ENCODE results near the gene ARHGAP25. TPM values are rescaled to one million over a fixed set of nuclear protein-coding genes. Genes with fewer than 3 reads are reported as not detected.

The ARHGAP25 gene
- total RNA-seq, 6 experiments from 2014 or later = not detected

- no peak for TF ChIP-seq CTCF (IDR thresholded peaks at IDR 0.05)
- Mint-ChIP-seq H3K4me1 (ENCODE audit: low read depth) (peaks cover 5% of the 10 kb centered on the region; the same call in 1 of the 2 replicates), H3K4me3 (no peak overlapping the region), H3K27me3 (ENCODE audit: insufficient read depth) (peaks cover 27% of the 10 kb centered on the region), H3K9me3 (no peaks in the 10 kb centered on the region), H3K27ac (no peak overlapping the region), H3K36me3 (ENCODE audit: low read depth) (no peaks in the 10 kb centered on the region)
- no peak for DNase-seq
Observed at GRCh38 chr2:68779595-68779994, 45.0 kb downstream of the ARHGAP25 start.

DNA sequence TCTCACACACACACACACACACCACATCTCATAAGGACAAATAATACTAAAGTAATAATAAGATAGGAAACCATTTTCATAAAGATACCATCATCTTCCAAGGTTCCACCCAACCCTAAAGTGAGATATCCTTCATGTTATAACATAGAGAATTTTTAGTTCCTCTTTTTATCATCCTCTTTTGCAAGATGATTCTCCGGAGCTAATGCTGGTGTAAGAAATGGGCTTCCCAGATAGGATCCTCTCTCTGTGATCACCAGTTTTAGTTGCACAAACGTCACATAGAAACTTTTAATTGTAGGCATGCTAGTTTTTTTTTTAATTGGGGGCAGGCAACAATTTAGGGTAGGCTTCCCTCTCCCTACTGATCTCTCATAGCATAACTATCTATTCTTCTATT, 49.6 kb downstream of the ARHGAP25 start:
- DNase-seq = no peak
- TF ChIP-seq CTCF (IDR thresholded peaks at IDR 0.05) = no peak
- Mint-ChIP-seq H3K27ac (no peak overlapping the region), H3K9me3 (no peaks in the 10 kb centered on the region), H3K36me3 (ENCODE audit: low read depth) (no peaks in the 10 kb centered on the region), H3K4me3 (no peak overlapping the region), H3K4me1 (ENCODE audit: low read depth) (no peaks in the 10 kb centered on the region), H3K27me3 (ENCODE audit: insufficient read depth) (peaks cover 16% of the 10 kb centered on the region)

DNA sequence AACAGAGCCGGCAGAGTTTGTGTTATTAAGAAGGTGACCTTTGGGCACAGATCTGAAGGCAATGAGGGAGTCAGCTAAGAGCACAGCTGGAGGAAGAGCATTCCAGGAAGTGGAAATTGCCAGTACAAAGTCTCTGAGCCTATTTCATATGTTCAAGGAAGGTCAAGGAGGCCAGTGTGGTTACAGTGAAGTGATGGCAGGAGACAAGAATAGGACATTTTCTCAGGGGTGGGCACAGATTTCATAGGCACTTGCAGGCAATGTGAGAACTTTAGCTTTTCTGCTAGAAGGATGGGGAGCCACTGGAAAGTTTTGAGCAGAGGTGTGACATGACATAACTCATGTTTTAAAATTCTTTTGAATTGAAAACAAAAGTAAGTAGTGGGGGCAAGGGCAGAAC, 50.3 kb downstream of the ARHGAP25 start:
- Mint-ChIP-seq H3K27ac (no peak overlapping the region), H3K4me1 (ENCODE audit: low read depth) (no peaks in the 10 kb centered on the region)

GRCh38 chr2:68787356-68787755, 52.7 kb downstream of the ARHGAP25 start:
- Mint-ChIP-seq H3K4me1 (ENCODE audit: low read depth) (no peaks in the 10 kb centered on the region), H3K4me3 (no peak overlapping the region), H3K27ac (no peak overlapping the region), H3K36me3 (ENCODE audit: low read depth) (no peaks in the 10 kb centered on the region), H3K27me3 (ENCODE audit: insufficient read depth) (peaks cover 24% of the 10 kb centered on the region), H3K9me3 (no peaks in the 10 kb centered on the region)
- no peak for TF ChIP-seq CTCF (IDR thresholded peaks at IDR 0.05)
- DNase-seq = no peak

More for the DNA sequence above, 50.3 kb downstream of the ARHGAP25 start:
- no peak for TF ChIP-seq CTCF (IDR thresholded peaks at IDR 0.05)
- no peak for DNase-seq
- Mint-ChIP-seq H3K9me3 (no peaks in the 10 kb centered on the region), H3K27me3 (ENCODE audit: insufficient read depth) (peaks cover 14% of the 10 kb centered on the region), H3K36me3 (ENCODE audit: low read depth) (no peaks in the 10 kb centered on the region), H3K4me3 (no peak overlapping the region)

GRCh38 chr2:68789603-68790002, 55.0 kb downstream of the ARHGAP25 start:
- Mint-ChIP-seq H3K9me3 (no peaks in the 10 kb centered on the region), H3K4me1 (ENCODE audit: low read depth) (no peaks in the 10 kb centered on the region), H3K27me3 (ENCODE audit: insufficient read depth) (peaks cover 25% of the 10 kb centered on the region), H3K36me3 (ENCODE audit: low read depth) (no peaks in the 10 kb centered on the region), H3K27ac (no peak overlapping the region), H3K4me3 (no peak overlapping the region)
- TF ChIP-seq CTCF (IDR thresholded peaks at IDR 0.05) = no peak
- DNase-seq = no peak

- Mint-ChIP-seq H3K36me3 (ENCODE audit: low read depth) (no peaks in the 10 kb centered on the region), H3K27me3 (ENCODE audit: insufficient read depth) (peaks cover 33% of the 10 kb centered on the region), H3K4me3 (no peak overlapping the region), H3K4me1 (ENCODE audit: low read depth) (no peaks in the 10 kb centered on the region), H3K27ac (no peak overlapping the region), H3K9me3 (no peaks in the 10 kb centered on the region)
- no peak for TF ChIP-seq CTCF (IDR thresholded peaks at IDR 0.05)
- no peak for DNase-seq
Observed at GRCh38 chr2:68790600-68790999, 56.0 kb downstream of the ARHGAP25 start.

Measured in HFFc6 (cell line).